Stimulated activated CD4-positive, alpha-beta T cell treated with anti-CD3 and anti-CD28 coated beads, Interleukin-15, amount 100 ng/mL, for 48 hours (primary cell): Measurements from ENCODE around the gene IL31RA.
"Not testable (repeated sequence)": the region's sequence is repeated elsewhere in the genome, so short reads cannot be mapped to it uniquely, and the experiment has no call there.

Source experiments
- DNase-seq, 2 donors: peaks; one replicate each; pipeline ENCODE4 v3.0.0-alpha.2; 2020; ENCODE audit warnings: low read depth in 2 of 2

IL31RA gene

DNA sequence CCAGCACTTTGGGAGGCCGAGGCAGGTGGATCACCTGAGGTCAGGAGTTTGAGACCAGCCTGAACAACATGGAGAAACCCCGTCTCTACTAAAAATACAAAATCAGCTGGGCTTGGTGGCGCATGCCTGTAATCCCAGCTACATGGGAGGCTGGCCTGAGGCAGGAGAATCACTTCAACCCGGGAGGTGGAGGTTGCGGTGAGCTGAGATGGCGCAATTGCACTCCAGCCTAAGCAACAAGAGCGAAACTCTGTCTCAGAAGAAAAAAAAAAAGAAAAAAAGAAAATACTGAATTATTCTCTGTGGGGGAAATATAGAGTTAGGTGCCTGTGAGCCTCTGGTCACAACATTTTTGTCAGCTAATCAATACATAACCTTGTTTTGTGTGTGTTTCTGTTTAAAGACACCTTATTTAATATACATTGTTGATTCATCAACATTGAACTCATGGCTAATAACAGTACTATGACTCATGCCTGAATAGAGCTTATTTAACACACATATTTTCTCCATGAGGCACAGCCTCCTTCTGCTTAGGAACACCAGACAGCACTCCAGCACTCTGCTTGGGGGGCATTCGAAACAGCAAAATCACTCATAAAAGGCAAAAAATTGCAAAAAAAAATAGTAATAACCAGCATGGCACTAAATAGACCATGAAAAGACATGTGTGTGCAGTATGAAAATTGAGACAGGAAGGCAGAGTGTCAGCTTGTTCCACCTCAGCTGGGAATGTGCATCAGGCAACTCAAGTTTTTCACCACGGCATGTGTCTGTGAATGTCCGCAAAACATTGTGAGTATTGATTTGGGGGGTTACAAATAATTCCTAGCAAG, at the start of gene IL31RA:
Gene IL31RA, plus strand, starts transcription at position 519 of the 836 bp plus-strand sequence. Its CDS starts 214 bp downstream, at position 733.
- DNase-seq = no peak

DNA sequence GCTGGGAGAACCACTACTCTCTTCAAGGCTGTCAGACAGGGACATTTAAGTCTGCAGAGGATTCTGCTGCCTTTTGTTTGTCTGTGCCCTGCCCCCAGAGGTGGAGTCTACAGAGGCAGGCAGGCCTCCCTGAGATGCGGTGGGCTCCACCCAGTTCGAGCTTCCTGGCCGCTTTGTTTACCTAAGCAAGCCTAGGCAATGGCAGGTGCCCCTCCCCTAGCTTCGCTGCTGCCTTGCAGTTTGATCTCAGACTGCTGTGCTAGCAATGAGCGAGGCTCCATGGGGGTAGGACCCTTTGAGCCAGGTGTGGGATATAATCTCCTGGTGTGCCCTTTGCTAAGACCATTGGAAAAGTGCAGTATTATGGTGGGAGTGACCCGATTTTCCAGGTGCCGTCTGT, 42.3 kb upstream of the IL31RA start:
- DNase-seq = not testable (repeated sequence)

DNA sequence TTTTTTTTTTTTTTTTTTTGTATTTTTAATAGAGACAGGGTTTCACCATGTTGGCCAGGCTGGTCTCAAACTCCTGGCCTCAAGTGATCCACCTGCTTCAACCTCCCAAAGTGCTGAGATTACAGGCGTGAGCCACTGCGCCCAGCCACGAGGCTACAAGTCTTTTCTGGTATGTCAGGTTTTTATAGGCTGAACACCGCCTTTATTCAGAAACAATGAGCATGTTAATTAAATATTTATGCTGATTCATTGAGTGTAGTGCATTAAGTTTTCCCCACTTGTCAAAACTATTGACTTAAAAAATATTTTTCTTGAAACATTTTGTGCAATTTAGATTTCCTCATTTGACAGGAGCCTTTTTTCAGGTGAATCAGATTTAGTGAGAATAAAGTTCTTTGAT, 35.2 kb upstream of the IL31RA start:
- not testable (repeated sequence) for DNase-seq

DNA sequence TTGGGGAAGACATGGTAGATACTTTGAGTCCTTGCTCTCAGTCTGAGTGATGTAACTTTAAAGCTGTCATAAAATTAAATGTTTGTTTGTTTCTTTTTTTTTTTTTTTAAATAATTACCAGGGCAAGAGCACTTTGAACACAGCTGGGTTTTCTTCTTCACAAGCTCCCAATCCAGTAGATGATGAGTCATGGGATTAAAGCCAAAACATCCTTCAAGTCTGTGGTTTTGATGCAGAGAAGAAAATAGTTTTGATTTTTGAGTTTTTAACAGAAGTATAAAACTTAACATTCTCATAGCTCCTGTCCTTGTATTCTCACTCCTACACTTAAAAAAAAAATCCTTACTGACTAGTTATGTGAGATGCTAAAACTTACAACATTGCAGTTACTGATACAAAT, 34.8 kb upstream of the IL31RA start:
- no peak for DNase-seq

DNA sequence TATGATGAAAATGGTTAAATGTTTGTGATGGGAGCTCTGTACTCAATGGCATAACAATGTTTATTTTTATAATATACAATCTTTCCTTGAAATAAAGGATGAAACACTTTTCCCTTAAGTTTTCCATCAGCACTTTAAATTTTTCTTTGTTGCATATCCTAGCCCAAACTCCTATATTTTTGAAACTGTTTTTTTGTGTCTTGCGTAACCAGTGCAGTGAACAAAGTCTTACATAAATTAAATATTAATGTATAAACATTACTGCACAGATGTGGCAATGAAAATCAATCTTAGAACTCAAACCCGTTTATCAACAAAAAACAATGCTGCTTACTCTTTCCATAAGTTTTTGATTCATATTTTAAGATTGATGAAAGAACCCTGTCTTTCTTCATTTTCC, 34.1 kb upstream of the IL31RA start:
- DNase-seq = no peak

DNA sequence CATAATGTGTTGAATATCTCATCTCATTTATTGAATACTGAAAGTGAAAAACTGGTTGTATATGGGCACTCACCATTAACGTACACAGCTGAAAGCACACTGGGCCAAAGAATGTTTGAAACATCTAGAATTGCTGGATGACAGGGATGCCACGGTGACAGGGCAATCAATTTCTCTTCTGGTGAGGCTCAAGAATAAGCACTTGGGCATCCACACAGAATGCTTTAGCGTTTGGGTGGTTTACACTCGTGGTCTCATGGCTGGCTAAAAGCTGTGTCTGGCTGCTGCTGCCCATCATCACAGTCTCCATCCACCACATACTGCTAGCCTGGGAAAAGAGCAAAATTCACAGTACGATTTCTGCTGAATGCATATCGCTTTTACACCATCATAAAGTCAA, 30.7 kb upstream of the IL31RA start:
- no peak for DNase-seq

DNA sequence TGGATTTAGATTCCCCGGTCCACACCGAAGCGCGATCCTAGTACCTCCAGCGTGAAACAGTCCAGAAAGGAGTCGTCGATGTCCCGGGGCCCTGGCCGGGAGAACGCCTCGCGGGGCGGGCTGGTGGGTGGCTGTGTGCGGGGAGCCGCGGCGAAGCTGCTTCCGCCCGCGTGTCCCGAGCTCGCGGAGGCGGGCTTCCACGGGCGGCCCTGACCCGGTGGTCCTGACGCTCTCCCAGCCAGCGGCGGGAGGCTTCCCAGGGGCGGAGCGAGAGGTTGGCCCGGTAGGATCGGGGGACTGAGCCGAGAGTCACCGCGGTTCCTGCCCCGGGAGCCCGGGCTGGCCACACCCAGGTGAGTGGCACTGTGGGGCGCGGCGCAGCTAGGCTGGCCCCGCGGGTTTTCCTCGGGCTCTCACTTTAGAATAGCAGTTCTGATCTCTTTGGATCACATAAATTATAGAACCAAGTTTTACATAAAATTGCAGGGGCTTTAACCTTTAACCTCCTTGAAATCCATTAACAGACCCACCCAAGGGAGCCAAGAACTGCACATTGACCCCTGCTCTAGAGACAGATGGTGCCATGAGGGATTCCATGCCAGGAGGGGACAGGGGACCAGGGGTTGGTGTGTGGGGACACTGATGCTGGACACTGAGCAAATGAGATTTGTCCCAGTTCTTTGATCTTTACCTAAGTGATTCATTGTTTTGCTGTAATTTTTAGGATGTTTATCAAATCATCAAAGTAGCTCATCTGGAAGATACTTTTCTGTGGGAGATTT, 29.2 kb upstream of the IL31RA start:
- no peak for DNase-seq

DNA sequence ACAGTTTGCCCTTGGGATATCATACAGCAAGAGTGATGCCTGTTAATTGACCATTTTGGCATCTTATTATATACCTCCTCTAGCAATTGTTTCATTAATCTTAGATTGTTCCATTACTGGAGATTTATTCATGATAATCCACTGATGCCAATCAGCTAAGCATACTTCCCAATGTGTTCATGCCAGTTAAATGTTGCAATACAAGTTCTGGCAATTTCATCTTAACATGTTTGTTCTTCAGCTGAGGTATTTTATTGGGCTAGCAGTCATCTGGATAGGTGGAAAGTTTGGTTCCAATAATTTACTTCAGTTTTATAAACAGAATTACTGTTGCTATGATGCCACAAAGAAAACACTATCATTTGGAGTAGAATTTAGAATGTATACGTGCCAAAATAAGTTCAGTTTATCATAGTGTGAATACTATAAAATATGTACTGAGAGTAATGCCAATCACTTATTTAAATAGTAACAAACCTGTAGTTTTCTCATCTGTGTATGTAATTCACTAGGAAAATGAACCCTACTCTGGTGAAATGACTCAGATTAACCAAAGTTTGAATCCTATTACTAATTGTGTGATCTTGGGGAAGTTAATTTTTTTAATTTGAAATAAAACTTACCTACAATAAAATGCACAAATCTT, 27.9 kb upstream of the IL31RA start:
- no peak for DNase-seq

DNA sequence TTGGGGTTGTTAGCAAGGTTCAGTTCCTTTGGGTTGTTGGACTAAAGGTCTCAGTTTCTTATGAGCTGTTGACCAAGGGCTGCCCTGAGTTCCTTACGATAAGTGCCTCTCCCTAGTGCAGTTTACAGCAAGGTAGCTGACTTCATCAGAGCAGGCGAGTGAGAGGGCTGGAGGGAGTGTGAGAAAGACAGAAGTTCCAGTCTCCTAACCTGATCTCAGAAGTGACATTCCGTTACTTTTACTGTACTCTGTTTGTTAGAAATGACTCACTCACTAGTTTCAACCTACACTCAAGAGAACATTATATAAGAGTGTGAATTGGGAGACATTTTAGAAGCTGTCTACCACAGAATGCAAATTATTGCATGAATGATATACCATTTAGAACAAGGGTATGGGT, 21.2 kb upstream of the IL31RA start:
- no peak for DNase-seq

DNA sequence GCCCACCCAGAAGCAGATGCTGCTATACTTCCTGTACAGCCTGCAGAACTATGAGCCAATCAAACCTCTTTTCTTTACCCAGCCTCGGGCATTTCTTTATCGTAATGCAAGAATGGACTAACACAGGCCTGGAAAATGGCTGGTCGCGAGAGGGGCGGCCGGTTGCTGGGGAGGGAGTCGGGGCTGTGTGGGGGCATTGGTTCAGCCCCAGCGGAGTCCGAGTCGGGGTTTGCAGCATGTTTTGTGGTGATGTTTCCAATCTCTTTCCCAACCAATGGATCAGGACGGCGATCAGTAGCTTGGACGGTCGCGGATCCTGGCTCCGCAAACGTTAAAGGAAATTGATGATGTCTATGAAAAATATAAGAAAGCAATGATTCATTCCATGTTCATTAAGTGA, 18.7 kb upstream of the IL31RA start:
- no peak for DNase-seq

DNA sequence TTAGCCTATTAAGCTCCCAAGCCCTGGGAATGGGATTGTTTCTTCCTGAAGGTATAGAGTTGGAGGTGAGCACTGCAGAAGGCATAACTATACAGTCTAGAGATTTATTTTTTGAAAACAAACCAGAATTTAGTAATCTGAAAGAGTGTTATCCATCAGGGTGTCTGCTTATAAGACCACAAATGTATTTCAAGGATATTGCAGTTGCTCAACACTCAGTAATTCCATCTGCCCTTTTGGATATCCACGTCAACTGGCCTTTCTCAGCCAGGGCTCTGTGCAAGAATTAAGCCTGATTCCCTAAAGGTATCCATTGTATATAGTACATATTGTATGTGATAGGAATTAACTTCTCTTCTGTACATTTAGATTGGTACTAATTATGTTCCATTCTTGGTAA, 15.0 kb upstream of the IL31RA start:
- no peak for DNase-seq

DNA sequence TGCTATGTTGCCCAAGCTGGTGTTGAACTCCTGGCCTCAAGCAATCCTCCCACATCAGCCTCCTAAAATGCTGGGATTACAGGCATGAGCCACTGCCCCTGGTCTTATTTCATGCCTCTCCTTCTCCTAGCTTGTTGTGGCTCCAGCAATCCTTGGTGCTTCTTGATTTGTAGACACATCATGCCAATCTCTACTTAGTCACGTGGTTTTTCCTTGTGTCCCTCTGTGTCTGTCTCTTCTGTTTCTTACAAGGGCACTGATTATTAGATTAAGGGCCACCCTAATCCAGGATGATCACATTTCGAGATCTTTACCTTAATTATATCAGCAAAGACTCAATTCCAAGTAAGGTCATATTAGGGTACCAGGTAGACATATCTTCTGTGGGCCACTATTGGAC, 9.2 kb upstream of the IL31RA start:
- DNase-seq = no peak

DNA sequence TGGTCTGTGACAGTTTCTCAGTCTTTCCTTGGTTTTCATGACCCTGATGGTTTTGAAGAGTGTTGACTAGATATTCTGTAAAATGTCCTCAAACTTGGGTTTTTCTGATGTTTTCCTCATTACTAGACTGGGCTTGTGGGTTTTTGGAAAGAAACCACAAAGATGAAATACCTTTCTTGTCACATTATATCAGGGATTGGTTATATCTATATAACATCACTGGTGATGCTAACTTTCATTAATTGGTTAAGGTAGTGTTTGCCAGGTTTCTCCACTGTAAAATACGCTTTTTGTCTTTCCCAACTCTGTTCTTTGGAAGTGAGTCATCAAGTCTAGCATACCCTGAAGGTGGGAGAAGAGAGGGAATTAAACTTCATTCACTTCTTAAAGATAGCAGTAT, 3.3 kb upstream of the IL31RA start:
- no peak for DNase-seq

DNA sequence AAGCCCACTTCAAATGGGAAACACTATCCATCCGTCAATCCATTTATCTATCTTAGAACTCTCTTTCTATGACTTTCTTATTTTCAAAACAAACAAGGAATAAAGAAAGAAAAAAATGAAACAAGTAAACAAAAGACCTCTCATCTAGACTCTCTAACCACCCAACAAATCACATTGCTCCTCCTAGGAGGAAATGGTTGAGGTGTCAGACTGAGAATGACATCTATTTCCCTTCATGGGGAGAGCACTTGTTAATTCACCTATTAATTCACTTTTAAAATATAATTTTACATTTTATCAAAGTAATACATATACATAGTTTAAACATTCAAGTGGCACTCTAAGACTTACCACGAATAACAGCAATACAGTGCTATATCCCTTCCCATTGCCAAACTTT, 2.4 kb upstream of the IL31RA start:
- no peak for DNase-seq

DNA sequence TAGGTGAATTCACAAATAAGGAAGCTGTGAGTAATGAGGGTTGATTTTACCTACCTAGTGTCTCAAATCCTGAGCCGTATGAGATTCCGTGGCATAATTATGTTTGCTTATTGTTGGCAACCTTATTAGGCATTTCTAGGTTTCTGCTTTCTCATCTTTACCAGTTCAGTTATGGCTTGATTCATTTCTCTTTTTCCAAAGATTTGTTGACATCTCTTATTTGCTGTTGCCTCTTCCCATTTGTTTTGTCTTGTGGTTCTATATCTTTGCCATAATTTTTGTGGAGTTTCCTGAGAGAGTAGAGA, 470 bp downstream of the IL31RA start:
- no peak for DNase-seq

DNA sequence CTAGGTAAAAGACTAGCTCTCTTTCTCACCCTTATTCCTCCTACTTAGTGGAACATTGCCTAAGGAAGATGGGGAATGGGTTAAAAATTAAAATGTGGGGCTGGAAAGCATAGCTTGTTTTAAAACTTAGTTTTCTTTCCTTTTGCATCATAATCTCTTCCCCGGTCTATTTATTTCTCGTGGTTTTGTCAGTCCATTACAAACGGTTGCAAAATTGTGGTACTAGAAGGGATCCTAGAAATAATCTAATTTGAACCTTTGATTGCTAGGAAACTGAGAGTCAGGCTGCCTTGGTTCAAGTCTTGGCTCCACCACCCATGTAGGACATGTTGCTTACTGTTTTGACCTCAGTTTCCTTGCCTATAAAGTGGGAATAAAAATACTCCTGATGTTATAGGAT, 1.3 kb downstream of the IL31RA start:
- DNase-seq = no peak

DNA sequence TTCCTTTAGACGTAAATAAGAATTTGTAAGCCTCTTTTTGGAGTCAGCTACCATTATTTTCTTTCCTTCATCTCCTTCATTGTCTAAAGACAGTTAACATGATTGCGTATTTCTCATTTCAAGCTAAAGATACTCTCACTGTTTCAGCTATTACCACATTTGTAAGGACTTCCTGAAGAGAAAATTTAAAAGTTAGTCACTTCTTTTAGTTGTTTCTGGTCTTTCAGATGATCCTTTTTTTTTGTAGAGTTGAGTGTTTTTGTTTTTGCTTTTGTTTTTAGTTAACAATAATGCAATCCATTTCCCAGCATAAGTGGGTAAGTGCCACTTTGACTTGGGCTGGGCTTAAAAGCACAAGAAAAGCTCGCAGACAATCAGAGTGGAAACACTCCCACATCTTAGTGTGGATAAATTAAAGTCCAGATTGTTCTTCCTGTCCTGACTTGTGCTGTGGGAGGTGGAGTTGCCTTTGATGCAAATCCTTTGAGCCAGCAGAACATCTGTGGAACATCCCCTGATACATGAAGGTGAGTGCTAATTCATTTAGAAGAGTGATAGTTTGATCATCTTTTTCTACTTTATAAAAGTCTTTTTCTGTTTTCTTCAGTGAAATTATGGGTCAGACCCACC, 2.0 kb downstream of the IL31RA start:
- DNase-seq = no peak

DNA sequence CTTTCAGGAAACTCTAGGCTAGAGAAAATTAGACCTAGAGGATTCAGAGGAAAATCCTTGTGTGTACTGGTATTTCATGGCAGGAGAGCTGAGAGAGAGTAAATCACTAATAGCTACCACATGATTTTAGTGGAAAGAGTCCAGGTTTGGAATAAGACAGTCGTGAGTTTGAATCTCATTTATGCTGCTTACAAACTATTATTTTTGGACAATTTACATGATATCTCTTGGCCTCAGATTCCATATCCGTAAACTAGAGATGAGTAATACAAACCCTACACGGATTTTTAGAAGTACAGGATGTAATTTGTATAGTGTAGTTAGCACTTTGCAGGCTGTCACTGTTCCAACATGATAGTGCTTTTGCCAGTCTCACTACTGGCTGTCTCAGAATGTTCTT, 2.7 kb downstream of the IL31RA start:
- DNase-seq = no peak

DNA sequence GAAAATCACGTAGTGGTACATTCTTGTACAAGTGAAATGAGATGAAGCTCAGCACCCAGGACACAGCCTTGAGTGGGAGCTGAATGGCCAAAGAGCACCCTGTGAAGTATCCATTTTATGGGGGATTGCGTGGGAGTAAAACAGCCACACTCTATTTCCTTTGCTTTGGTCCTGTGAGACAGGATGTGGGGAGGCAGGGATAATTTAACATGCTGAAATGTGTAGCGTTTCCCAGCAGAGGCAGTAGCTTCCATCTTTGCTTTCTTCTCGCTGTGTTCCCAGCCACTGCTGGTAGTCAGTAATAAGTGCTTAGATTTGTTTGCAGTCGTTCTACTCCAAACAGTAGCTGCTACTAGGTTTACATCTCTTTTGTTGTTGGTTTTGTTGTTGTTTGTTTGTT, 4.4 kb downstream of the IL31RA start:
- no peak for DNase-seq

DNA sequence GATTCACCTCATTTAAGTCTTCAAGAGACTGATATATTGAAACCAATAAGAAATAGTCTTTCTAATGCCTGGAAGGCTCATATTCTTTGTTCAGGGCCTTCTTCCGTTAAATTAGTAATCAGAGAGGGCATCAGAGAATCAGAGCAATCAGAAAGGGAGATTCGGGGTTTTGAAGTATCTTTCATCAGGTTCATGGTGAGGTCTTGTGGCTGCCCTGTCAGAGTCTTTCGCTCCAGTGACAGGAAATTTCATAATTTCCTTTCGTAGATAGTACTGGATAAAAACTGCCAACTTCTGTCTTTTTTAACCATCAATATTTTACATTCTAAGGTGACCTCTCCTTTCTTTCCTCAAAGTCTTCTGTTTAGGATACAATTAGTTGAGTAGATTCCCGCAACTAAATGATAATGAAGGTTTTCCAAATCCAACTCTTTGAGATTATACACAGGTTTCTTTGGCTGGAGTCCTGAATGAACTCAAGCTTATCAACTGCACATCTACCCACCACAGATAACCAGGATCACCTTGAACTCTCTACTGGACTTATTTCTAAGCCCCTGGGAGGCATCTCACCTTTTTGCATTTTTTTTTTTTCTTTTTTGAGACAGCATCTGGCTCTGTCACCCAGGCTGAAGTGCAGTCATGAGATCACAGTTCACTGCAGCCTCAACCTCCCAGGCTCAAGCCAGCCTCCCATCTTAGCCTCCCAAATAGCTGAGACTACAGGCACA, 5.5 kb downstream of the IL31RA start:
- no peak for DNase-seq

DNA sequence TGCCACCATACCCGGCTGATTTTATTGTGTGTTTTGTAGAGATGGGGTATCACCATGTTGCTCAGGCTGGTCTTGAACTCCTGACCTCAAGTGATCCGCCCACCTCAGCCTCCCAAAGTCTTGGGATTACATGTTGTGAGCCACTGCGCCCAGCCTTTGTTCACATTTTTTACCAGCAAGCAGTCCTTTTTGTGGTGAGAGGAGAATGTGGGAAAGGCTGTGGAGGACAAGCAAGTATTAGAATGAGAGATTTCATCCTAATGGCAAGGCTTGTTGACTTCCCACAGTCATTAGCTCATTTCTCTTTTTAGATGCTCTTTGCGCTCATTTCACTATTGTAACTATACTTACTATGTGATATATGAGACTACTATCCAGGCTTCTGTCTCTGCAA, 6.1 kb downstream of the IL31RA start:
- DNase-seq = no peak

DNA sequence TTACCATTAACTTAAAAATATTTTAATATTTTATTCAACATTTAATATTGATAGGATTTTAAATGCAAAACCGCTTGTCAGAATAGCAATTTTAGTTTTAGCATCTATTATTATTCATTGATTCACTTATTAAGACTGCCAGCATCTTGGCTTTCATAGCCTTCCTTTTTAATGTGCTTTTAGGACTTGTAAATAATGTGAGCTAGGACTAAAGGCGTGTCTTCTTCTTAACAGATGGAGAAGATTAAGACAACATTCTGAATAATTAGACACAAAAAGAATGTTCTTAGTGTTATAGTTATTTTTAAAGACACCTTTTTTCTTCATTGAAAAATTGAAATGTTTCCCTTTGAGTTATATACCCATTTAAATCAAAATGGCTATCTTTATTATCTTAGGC, 6.9 kb downstream of the IL31RA start:
- no peak for DNase-seq
